AG09309 (cell line): ENCODE measurements around the gene KCTD6.

Experiments
- DNase-seq: peaks from one replicate; pipeline ENCODE4 v3.0.0-alpha.2; 2010; ENCODE audit warnings: low read depth
- H3K4me3 ChIP-seq: 2 replicates; pipeline ENCODE4 v1.5.1; 2011; ENCODE audit warnings: mild to moderate bottlenecking, low read depth, low read length, moderate library complexity; ENCODE audit not compliant: control insufficient read depth
- CTCF ChIP-seq: IDR thresholded peaks from 2 replicates; pipeline ENCODE4 v1.5.1; 2011; ENCODE audit warnings: mild to moderate bottlenecking, low read depth, low read length, inconsistent platforms; ENCODE audit not compliant: insufficient read depth, control insufficient read depth; ENCODE audit errors: missing control alignments

KCTD6 gene

GRCh38 chr3:58551636-58552180 lies 59.8 kb downstream of the KCTD6 start:
- no peak for DNase-seq

More at GRCh38 chr3:58551636-58552180, 59.8 kb downstream of the KCTD6 start:
- H3K4me3 ChIP-seq, result no peak overlapping the region
- TF ChIP-seq CTCF, result no peak
